Stomach (tissue), 9 donors: ENCODE data around the gene SVIP. TPM values are rescaled to one million over a fixed set of nuclear protein-coding genes. Genes with fewer than 3 reads are reported as not detected.

Experiments used
- DNase-seq, 2 donors: peaks; one replicate each; pipeline versions ENCODE4 v3.0.0 to v3.0.0-alpha.2; 2013 to 2019
- H3K27ac ChIP-seq, 5 donors: fragments of 200-600 bp in 4 of 5; sonication (generic) in 4 of 5; one replicate each; pipeline ENCODE4 v1.5.1; 2013 to 2019; ENCODE audit warnings: mild to moderate bottlenecking in 1 of 5, moderate library complexity in 1 of 5
- H3K27me3 ChIP-seq, 3 donors: fragments of 200-600 bp; sonication (generic); one replicate each; pipeline ENCODE4 v1.5.1; 2017 to 2019; ENCODE audit warnings: mixed run types in 1 of 3
- H3K36me3 ChIP-seq, 4 donors: fragments of 200-600 bp; sonication (generic); 1 replicate in 3 of 4; 2 replicates in 1 of 4; pipeline ENCODE4 v1.5.1; 2016 to 2019
- H3K4me1 ChIP-seq, 4 donors: fragments of 200-600 bp; sonication (generic); one replicate each; pipeline ENCODE4 v1.5.1; 2016 to 2019
- H3K4me3 ChIP-seq, 4 donors: fragments of 200-600 bp; sonication (generic) in 3 of 4; one replicate each; pipeline ENCODE4 v1.5.1; 2016 to 2019; ENCODE audit warnings: mild to moderate bottlenecking in 1 of 4
- H3K9me3 ChIP-seq, 4 donors: fragments of 200-600 bp; sonication (generic); one replicate each; pipeline ENCODE4 v1.5.1; 2016 to 2019
- EP300 ChIP-seq: sonication (generic); formaldehyde crosslinking; IDR thresholded peaks from one replicate; pipeline ENCODE4 v1.6.1; 2017; ENCODE audit warnings: antibody characterized with exemption
- POLR2A ChIP-seq, 4 donors: fragments of 450-650 bp; IDR thresholded peaks; one replicate each; pipeline ENCODE4 v1.6.1; 2016; ENCODE audit warnings: antibody characterized with exemption in 4 of 4, control low read depth in 2 of 4, mild to moderate bottlenecking in 1 of 4, moderate library complexity in 1 of 4
- POLR2AphosphoS5 ChIP-seq, 3 donors: sonication (generic); formaldehyde crosslinking; IDR thresholded peaks; one replicate each; pipeline ENCODE4 v1.6.1; 2016; ENCODE audit warnings: antibody characterized with exemption in 3 of 3
- WGBS, 5 donors: extraction: QIAGEN DNeasy Blood & Tissue Kit in 3 of 5; methylation state at CpG; one replicate each; pipeline versions ENCODE4 v1.1.5 to v1.1.7; 2013 to 2018; 5-methylcytosine and 5-hydroxymethylcytosine counted together
- intact Hi-C: fragments of 100-400 bp; cut with DNase I; formaldehyde crosslinking; loops from one replicate; pipeline ENCODE4 v1.15.1; 2023; ENCODE audit warnings: low total_unique reads
- polyA plus RNA-seq, 3 donors: library from polyadenylated mRNA; stranded (reverse); fragments of 200-250 nt; gene quantifications; one replicate each; pipeline ENCODE4 v1.2.3, GENCODE V29; 2013
- total RNA-seq, 5 donors: library from RNA; depleted of rRNA; stranded (reverse); fragments of >200 nt; gene quantifications; one replicate each; pipeline versions ENCODE4 v1.1.0 to v1.2.3, GENCODE V29; 2014 to 2016
- TF ChIP-seq, protein P1 (sequence below), 7 experiments: fragments of 450-650 bp in 4 of 7; fragments of 200-600 bp in 3 of 7; sonication (generic) in 3 of 7; IDR thresholded peaks; one replicate each; pipeline ENCODE4 v1.5.1; 2016 to 2019; ENCODE audit warnings: antibody characterized with exemption in 7 of 7, control low read depth in 2 of 7, mild to moderate bottlenecking in 1 of 7
- donor health status: healthy with polysubstance abuse.
- donor health status: Bipolar disorder and iron deficiency.
- donor health status: healthy.

Gene SVIP
- total and polyA plus RNA-seq, 8 donors: 3.5 to 34.3 (median 14.2) TPM

DNA sequence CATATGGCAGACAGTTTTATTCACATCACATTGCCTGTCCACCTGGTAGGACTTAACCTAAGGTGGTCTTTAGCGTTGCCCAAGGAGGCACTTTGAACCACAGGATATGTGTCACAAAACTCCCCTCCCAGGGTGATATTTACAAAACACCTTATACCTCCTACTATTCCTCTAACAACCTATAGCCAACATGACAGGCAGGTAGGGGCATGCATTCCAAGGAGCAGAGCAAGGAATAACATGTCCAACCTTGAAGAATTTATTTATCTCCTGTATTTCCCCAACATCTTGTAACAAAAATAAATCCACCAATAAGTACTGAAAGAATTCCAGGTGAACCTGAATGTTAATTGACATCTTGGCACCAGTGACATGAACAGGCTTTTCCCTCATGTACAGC lies 60.5 kb downstream of the SVIP start:
- Histone ChIP-seq H3K4me3 (no peak overlapping the region), H3K4me1 (no peaks in the 10 kb centered on the region), H3K9me3 (no peaks in the 10 kb centered on the region), H3K27ac (no peak overlapping the region), H3K36me3 (no peaks in the 10 kb centered on the region), H3K27me3 (no peaks in the 10 kb centered on the region)
- intact Hi-C loops: no loop called here
- DNase-seq: no peak
- TF ChIP-seq EP300 (no peak), POLR2AphosphoS5 (IDR thresholded peaks at IDR 0.05) (no peak), POLR2A (IDR thresholded peaks at IDR 0.05) (no peak)
- TF ChIP-seq, protein P1, sequence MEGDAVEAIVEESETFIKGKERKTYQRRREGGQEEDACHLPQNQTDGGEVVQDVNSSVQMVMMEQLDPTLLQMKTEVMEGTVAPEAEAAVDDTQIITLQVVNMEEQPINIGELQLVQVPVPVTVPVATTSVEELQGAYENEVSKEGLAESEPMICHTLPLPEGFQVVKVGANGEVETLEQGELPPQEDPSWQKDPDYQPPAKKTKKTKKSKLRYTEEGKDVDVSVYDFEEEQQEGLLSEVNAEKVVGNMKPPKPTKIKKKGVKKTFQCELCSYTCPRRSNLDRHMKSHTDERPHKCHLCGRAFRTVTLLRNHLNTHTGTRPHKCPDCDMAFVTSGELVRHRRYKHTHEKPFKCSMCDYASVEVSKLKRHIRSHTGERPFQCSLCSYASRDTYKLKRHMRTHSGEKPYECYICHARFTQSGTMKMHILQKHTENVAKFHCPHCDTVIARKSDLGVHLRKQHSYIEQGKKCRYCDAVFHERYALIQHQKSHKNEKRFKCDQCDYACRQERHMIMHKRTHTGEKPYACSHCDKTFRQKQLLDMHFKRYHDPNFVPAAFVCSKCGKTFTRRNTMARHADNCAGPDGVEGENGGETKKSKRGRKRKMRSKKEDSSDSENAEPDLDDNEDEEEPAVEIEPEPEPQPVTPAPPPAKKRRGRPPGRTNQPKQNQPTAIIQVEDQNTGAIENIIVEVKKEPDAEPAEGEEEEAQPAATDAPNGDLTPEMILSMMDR (IDR thresholded peaks at IDR 0.05): no peak
- 67 to 89% (median 78%) methylated on average over 1 of the region's 1 CpG for WGBS, 5 donors

Other genes with a start within 250 kb of the SVIP start
- 10 to 100 TPM in 2 of 5 donors, 1 to 10 TPM in 3; 1.8 to 13.0 (median 9.6) TPM for gene FANCF, start 204.0 kb downstream of the SVIP start, total RNA-seq
- 1 to 10 TPM; 5.9 to 7.9 (median 7.7) TPM for gene FANCF, start 204.0 kb downstream of the SVIP start, polyA plus RNA-seq
- gene GAS2, start 163.2 kb downstream of the SVIP start, total RNA-seq: 10 to 100 TPM in 2 of 5 donors, 1 to 10 TPM in 2, under 1 TPM in 1; 0.45 to 39.4 (median 4.8) TPM
- 1 to 10 TPM; 1.6 to 4.0 (median 1.9) TPM for gene GAS2, start 163.2 kb downstream of the SVIP start, polyA plus RNA-seq
- not detected for gene CCDC179, start 30.7 kb upstream of the SVIP start, total RNA-seq
- not detected for gene CCDC179, start 30.7 kb upstream of the SVIP start, polyA plus RNA-seq